ENCODE results near the gene JMJD8.

JMJD8 gene

GRCh38 chr16:710500-711075 lies 26.5 kb upstream of the JMJD8 start:
- DNase-seq (ENCODE audit: insufficient read length, low spot score) (no peak), FAIRE-seq (no peak)

GRCh38 chr16:709566-710499 lies 25.7 kb upstream of the JMJD8 start:
- no peak for DNase-seq (ENCODE audit: insufficient read length, low spot score)
- no peak for FAIRE-seq

GRCh38 chr16:708959-709358 lies 24.8 kb upstream of the JMJD8 start:
- no peak for DNase-seq (ENCODE audit: insufficient read length, low spot score)
- FAIRE-seq = no peak

- FAIRE-seq = no peak
Observed at GRCh38 chr16:708019-708418, 23.9 kb upstream of the JMJD8 start.

GRCh38 chr16:707062-707538 lies 23.0 kb upstream of the JMJD8 start:
- no peak for DNase-seq (ENCODE audit: insufficient read length, low spot score)
- no peak for FAIRE-seq

More at GRCh38 chr16:708019-708418, 23.9 kb upstream of the JMJD8 start:
- DNase-seq (ENCODE audit: insufficient read length, low spot score) = no peak

GRCh38 chr16:706189-707061 lies 22.3 kb upstream of the JMJD8 start:
- DNase-seq (ENCODE audit: insufficient read length, low spot score) (no peak), FAIRE-seq (no peak)

GRCh38 chr16:705431-706188 lies 21.5 kb upstream of the JMJD8 start, which contains the start of gene FBXL16:
FBXL16 (minus strand) TSS chr16:705801; CDS start chr16:697405, 8,396 bp downstream.
- FAIRE-seq (no peak), DNase-seq (ENCODE audit: insufficient read length, low spot score) (no peak)

- FAIRE-seq = no peak
- no peak for DNase-seq (ENCODE audit: insufficient read length, low spot score)
Observed at GRCh38 chr16:704552-705380, 20.6 kb upstream of the JMJD8 start.

GRCh38 chr16:704047-704446 lies 19.9 kb upstream of the JMJD8 start:
- FAIRE-seq (no peak), DNase-seq (ENCODE audit: insufficient read length, low spot score) (no peak)

- FAIRE-seq = no peak
- no peak for DNase-seq (ENCODE audit: insufficient read length, low spot score)
Observed at GRCh38 chr16:703406-703805, 19.3 kb upstream of the JMJD8 start.

GRCh38 chr16:702341-702740 lies 18.2 kb upstream of the JMJD8 start:
- FAIRE-seq (no peak), DNase-seq (ENCODE audit: insufficient read length, low spot score) (no peak)

GRCh38 chr16:700684-701584 lies 16.8 kb upstream of the JMJD8 start:
- FAIRE-seq = no peak
- no peak for DNase-seq (ENCODE audit: insufficient read length, low spot score)

GRCh38 chr16:698911-699671 lies 15.0 kb upstream of the JMJD8 start:
- DNase-seq (ENCODE audit: insufficient read length, low spot score) = no peak
- FAIRE-seq = no peak

- FAIRE-seq (no peak), DNase-seq (ENCODE audit: insufficient read length, low spot score) (peak; percentile 83)
Observed at GRCh38 chr16:695355-696089, 11.4 kb upstream of the JMJD8 start.

GRCh38 chr16:694863-695354 lies 10.8 kb upstream of the JMJD8 start:
- DNase-seq (ENCODE audit: insufficient read length, low spot score) = no peak
- FAIRE-seq = no peak

- FAIRE-seq (no peak), DNase-seq (ENCODE audit: insufficient read length, low spot score) (no peak)
Observed at GRCh38 chr16:694187-694862, 10.2 kb upstream of the JMJD8 start.
